Mesenchymal stem cell (in vitro differentiated cells and primary cell): ENCODE results near the gene RIPK4.

Source experiments
- DNase-seq: peaks from one replicate; pipeline ENCODE4 v3.0.0-alpha.2; 2013
- H2AFZ ChIP-seq: one replicate; pipeline ENCODE4 v1.6.1; 2013; ENCODE audit warnings: low read depth, mild to moderate bottlenecking, control low read depth, inconsistent platforms, low read length, moderate library complexity
- H2AK5ac ChIP-seq: 2 replicates; pipeline ENCODE4 v1.6.1; 2013; ENCODE audit warnings: low read length, moderate library complexity, mild to moderate bottlenecking, inconsistent platforms; ENCODE audit not compliant: severe bottlenecking
- H2BK120ac ChIP-seq: one replicate; pipeline ENCODE4 v1.6.1; 2013; ENCODE audit warnings: low read depth, mild to moderate bottlenecking, inconsistent platforms, low read length, moderate library complexity
- H2BK12ac ChIP-seq, 2 experiments: one replicate each; pipeline ENCODE4 v1.6.1; 2013; ENCODE audit warnings: inconsistent platforms in 2 of 2, low read length in 2 of 2, mild to moderate bottlenecking in 2 of 2, moderate library complexity in 2 of 2, control low read depth in 1 of 2
- H2BK15ac ChIP-seq: one replicate; pipeline ENCODE4 v1.6.1; 2013; ENCODE audit warnings: mild to moderate bottlenecking, low read depth, inconsistent platforms; ENCODE audit not compliant: poor library complexity, severe bottlenecking
- H2BK5ac ChIP-seq: 2 replicates; pipeline ENCODE4 v1.6.1; 2013; ENCODE audit warnings: low read depth, mild to moderate bottlenecking, low read length, control low read depth, inconsistent platforms; ENCODE audit not compliant: poor library complexity, severe bottlenecking
- H3K14ac ChIP-seq, 2 experiments: one replicate each; pipeline ENCODE4 v1.6.1; 2013; ENCODE audit warnings: inconsistent platforms in 2 of 2, low read length in 2 of 2, control low read depth in 1 of 2, mild to moderate bottlenecking in 1 of 2, moderate library complexity in 1 of 2
- H3K18ac ChIP-seq, 2 experiments: one replicate each; pipeline ENCODE4 v1.6.1; 2013; ENCODE audit warnings: inconsistent platforms in 2 of 2, low read length in 2 of 2, control low read depth in 1 of 2, low read depth in 1 of 2, mild to moderate bottlenecking in 1 of 2
- H3K23ac ChIP-seq, 2 experiments: one replicate each; pipeline ENCODE4 v1.6.1; 2013; ENCODE audit warnings: inconsistent platforms in 2 of 2, low read length in 2 of 2, mild to moderate bottlenecking in 2 of 2, moderate library complexity in 2 of 2, control low read depth in 1 of 2
- H3K27ac ChIP-seq: 2 replicates; pipeline ENCODE4 v1.5.1; 2013; ENCODE audit warnings: mild to moderate bottlenecking, moderate library complexity, low read length, control low read depth, inconsistent platforms; ENCODE audit not compliant: poor library complexity, severe bottlenecking
- H3K27me3 ChIP-seq, 2 experiments: 2 replicates each; pipeline versions ENCODE4 v1.6.1 to v1.7.0; 2013; ENCODE audit warnings: low read length in 2 of 2, mild to moderate bottlenecking in 2 of 2, moderate library complexity in 2 of 2, control low read depth in 1 of 2, inconsistent platforms in 1 of 2; ENCODE audit not compliant: control insufficient read depth in 1 of 2, insufficient read depth in 1 of 2
- H3K36me3 ChIP-seq, 2 experiments: 2 replicates each; pipeline versions ENCODE4 v1.6.1 to v1.7.0; 2013; ENCODE audit warnings: low read length in 2 of 2, control low read depth in 1 of 2, inconsistent platforms in 1 of 2, low read depth in 1 of 2, mild to moderate bottlenecking in 1 of 2; ENCODE audit not compliant: insufficient read depth in 2 of 2, control insufficient read depth in 1 of 2
- H3K4ac ChIP-seq, 2 experiments: one replicate each; pipeline ENCODE4 v1.6.1; 2013; ENCODE audit warnings: inconsistent platforms in 2 of 2, low read length in 2 of 2, mild to moderate bottlenecking in 2 of 2, moderate library complexity in 2 of 2, control low read depth in 1 of 2, low read depth in 1 of 2
- H3K4me1 ChIP-seq: 2 replicates; pipeline ENCODE4 v1.6.1; 2013; ENCODE audit warnings: low read depth, low read length, control low read depth; ENCODE audit not compliant: control insufficient read depth, insufficient read depth
- H3K4me2 ChIP-seq: 2 replicates; pipeline ENCODE4 v1.6.1; 2013; ENCODE audit warnings: low read length, mild to moderate bottlenecking, inconsistent platforms; ENCODE audit not compliant: poor library complexity, severe bottlenecking
- H3K4me3 ChIP-seq, 2 experiments: 2 replicates each; pipeline versions ENCODE4 v1.5.1 to v1.7.0; 2013; ENCODE audit warnings: low read length in 2 of 2, mild to moderate bottlenecking in 2 of 2, control low read depth in 1 of 2, low read depth in 1 of 2; ENCODE audit not compliant: insufficient read depth in 1 of 2
- H3K79me1 ChIP-seq: replicated peaks from 2 replicates; pipeline ENCODE4 v1.6.1; 2013; ENCODE audit warnings: mild to moderate bottlenecking, control low read depth, low read length, inconsistent platforms; ENCODE audit not compliant: poor library complexity, severe bottlenecking
- H3K9ac ChIP-seq: 2 replicates; pipeline ENCODE4 v1.7.0; 2013; ENCODE audit warnings: mild to moderate bottlenecking, low read length, moderate library complexity
- H3K9me3 ChIP-seq: 2 replicates; pipeline ENCODE4 v1.7.0; 2013; ENCODE audit warnings: mild to moderate bottlenecking, low read length; ENCODE audit not compliant: control insufficient read depth
- H4K8ac ChIP-seq: one replicate; pipeline ENCODE4 v1.6.1; 2013; ENCODE audit warnings: inconsistent platforms, mild to moderate bottlenecking, low read length, moderate library complexity
- H4K91ac ChIP-seq: one replicate; pipeline ENCODE4 v1.6.1; 2013; ENCODE audit warnings: mild to moderate bottlenecking, low read length, inconsistent platforms
- WGBS: methylation state at CpG from one replicate; pipeline ENCODE4 v1.1.7; 2013; ENCODE audit warnings: mixed read lengths; 5-methylcytosine and 5-hydroxymethylcytosine counted together

Gene RIPK4

DNA sequence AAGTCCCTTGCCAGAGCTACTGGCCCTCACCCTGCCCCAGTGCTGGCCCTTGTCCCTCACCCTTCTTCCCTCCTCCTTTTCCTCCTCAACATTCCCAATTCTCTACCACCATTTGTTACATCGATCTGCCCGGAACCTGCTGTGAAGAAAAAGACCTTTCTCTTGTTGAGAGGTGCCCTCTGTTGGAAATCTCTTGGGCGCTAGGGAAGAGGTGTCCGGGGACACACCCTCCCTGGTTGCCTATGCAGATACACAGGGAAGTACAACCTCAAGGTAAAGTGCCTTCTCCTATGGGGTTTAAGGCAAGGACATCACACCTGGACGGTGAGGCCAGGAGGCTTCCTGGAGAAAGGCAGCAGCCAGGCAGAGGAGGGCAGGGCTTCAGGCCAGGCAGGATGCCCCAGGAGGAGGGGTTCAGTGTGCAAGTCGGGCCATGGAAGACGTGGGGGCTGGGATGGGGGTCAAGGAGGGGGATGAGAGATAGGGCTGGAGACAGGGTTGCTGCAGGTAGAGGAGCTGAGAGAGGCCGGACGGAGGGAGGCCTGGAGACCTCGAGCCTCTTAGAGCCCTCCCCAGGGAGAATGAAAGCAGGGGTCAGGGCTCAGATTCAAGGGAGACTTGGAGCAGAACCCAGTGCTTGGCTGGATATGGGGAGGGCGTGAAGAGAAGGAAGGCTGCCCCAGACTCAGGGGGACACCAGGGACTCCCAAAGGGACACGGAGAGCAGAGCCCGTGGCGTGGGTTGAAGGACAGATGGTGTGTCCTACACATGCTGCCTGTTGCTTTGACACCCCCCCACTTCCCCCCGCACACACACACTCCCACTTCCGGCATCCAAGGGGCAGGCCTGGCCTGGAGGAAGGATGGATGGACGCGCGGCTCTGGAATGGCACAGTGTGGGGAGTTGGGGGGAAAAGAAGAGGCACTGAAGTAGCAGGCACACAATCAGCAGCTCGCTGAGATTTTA, 44.5 kb downstream of the RIPK4 start:
- no peak overlapping the region for H4K8ac ChIP-seq
- no peak overlapping the region for H2BK5ac ChIP-seq
- H3K9ac ChIP-seq = no peak overlapping the region
- H2AFZ ChIP-seq = no peak overlapping the region
- no peak overlapping the region for H3K4me2 ChIP-seq
- no peak overlapping the region for H3K14ac ChIP-seq
- H3K36me3 ChIP-seq = no peaks in the 10 kb centered on the region
- H4K91ac ChIP-seq = no peak overlapping the region
- 65% methylated on average over 14 of the region's 20 CpGs for WGBS
- no peak overlapping the region for H3K23ac ChIP-seq
- H3K79me1 ChIP-seq = no peaks in the 10 kb centered on the region
- no peak overlapping the region for H3K18ac ChIP-seq
- no peak overlapping the region for H2BK12ac ChIP-seq
- H3K9me3 ChIP-seq = no peaks in the 10 kb centered on the region
- H3K4me1 ChIP-seq = peaks cover 15% of the 10 kb centered on the region
- H2BK15ac ChIP-seq = no peak overlapping the region
- no peak overlapping the region for H3K4ac ChIP-seq
- no peak overlapping the region for H2BK120ac ChIP-seq
- no peak overlapping the region for H3K4me3 ChIP-seq
- peaks cover 15 to 56% of the 10 kb centered on the region in 2 experiments for H3K27me3 ChIP-seq
- H2AK5ac ChIP-seq = no peak overlapping the region
- DNase-seq = no peak
- H3K27ac ChIP-seq = no peak overlapping the region

DNA sequence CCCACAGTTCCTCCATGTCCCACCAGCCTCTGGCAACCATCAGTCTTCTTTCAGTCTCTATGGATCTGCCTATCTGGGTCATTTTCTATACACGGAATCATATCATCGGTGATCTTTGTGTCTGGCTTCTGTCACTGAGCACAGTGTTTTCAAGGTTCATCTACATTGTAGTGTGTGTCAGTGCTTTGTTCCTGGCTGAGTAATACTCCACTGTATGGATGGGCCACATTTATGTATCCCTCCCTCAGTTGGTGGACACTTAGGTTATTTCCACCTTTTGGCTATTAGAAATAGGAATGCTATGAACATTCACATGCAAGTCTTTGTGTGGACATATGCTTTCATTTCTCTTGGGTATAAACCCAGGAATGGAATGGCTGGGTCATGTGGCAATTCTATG, 46.6 kb downstream of the RIPK4 start:
- Histone ChIP-seq H4K8ac (no peak overlapping the region), H3K23ac (no peak overlapping the region), H2BK5ac (no peak overlapping the region), H3K4me3 (no peak overlapping the region), H3K9ac (no peak overlapping the region), H3K27me3 (peaks cover 11 to 62% of the 10 kb centered on the region in 2 experiments), H3K27ac (no peak overlapping the region), H3K36me3 (no peaks in the 10 kb centered on the region), H3K79me1 (no peaks in the 10 kb centered on the region), H2AFZ (no peak overlapping the region), H3K14ac (no peak overlapping the region), H3K4me2 (no peak overlapping the region), H2BK120ac (no peak overlapping the region), H2AK5ac (no peak overlapping the region), H4K91ac (no peak overlapping the region), H3K4ac (no peak overlapping the region), H2BK12ac (no peak overlapping the region), H3K9me3 (no peaks in the 10 kb centered on the region), H3K18ac (no peak overlapping the region), H2BK15ac (no peak overlapping the region), H3K4me1 (peaks cover 2% of the 10 kb centered on the region)
- DNase-seq = no peak
- WGBS = 72% methylated on average over 2 of the region's 2 CpGs

DNA sequence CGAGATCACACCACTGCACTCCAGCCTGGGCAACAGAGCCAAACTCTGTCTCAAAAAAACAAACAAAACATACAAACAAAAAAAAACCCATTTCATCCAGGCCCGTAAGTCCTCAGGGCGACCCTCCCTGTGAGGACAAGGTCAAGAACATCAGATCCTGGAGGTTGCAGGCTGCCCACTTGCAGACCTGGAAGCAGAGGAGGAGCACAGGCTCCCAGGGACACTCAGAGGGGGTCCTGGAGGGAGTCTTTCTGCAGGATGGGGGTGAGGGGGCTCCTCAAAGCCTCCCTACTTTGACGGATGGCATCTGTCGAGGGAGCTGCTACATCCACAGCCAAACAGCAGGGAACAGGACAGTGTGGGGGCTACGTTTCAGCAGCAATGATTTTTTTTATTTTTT, 47.2 kb downstream of the RIPK4 start:
- Histone ChIP-seq H2BK120ac (no peak overlapping the region), H4K91ac (no peak overlapping the region), H3K4me1 (peaks cover 2% of the 10 kb centered on the region), H3K9me3 (no peaks in the 10 kb centered on the region), H3K14ac (no peak overlapping the region), H3K79me1 (no peaks in the 10 kb centered on the region), H2AFZ (no peak overlapping the region), H3K4ac (no peak overlapping the region), H3K4me2 (no peak overlapping the region), H3K27me3 (peaks cover 15 to 66% of the 10 kb centered on the region in 2 experiments), H3K36me3 (no peaks in the 10 kb centered on the region), H2BK5ac (no peak overlapping the region), H4K8ac (no peak overlapping the region), H3K9ac (no peak overlapping the region), H2BK15ac (no peak overlapping the region), H2AK5ac (no peak overlapping the region), H3K23ac (no peak overlapping the region), H3K27ac (no peak overlapping the region), H3K18ac (no peak overlapping the region), H3K4me3 (no peak overlapping the region), H2BK12ac (no peak overlapping the region)
- no peak for DNase-seq
- 71% methylated on average over 6 of the region's 6 CpGs for WGBS

DNA sequence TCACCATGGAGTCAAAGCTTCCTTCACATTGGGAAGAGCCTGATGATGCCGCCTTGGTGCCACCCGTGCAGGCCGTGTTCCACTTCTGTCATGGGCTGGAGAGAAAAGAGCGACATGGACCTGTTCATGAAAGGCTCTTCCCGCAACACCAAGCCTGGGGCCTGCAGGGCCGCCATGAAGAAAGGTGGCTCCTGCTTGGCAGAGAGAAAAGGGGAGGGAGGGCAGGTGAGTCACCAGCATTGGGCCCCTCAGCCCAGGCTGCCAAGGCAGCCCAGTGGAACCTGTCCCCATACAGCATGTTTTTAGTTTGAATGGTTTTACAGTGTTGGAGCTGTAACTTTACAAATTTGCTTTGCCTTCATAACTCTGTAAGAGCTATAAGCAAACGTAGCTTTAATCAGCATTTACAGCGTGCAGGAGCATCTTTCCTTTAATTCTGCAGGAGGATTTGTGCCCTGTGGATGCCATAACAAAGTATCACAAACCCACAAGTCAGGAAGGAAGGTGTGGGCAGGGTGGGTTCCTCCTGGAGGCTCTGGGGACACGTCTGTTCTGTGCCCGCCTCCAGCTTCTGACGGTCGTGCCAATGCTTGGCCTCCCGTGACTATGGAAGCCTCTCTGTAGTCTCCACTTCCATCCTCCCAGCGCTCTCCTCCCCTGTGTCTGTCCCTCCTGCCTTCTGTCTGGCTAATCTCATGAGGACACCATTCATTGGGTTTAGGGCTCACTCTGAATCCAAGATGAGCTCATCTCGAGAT, 49.1 kb downstream of the RIPK4 start:
- Histone ChIP-seq H3K9me3 (no peaks in the 10 kb centered on the region), H2AFZ (no peak overlapping the region), H3K4me3 (no peak overlapping the region), H2BK120ac (no peak overlapping the region), H3K79me1 (no peaks in the 10 kb centered on the region), H4K91ac (no peak overlapping the region), H2BK15ac (no peak overlapping the region), H3K27ac (no peak overlapping the region), H3K4me1 (peaks cover 2% of the 10 kb centered on the region), H3K4ac (no peak overlapping the region), H2BK5ac (no peak overlapping the region), H3K23ac (no peak overlapping the region), H3K27me3 (peaks cover 25 to 80% of the 10 kb centered on the region in 2 experiments), H3K4me2 (no peak overlapping the region), H4K8ac (no peak overlapping the region), H3K18ac (no peak overlapping the region), H3K14ac (no peak overlapping the region), H3K9ac (no peak overlapping the region), H2AK5ac (no peak overlapping the region), H3K36me3 (no peaks in the 10 kb centered on the region), H2BK12ac (no peak overlapping the region)
- DNase-seq = no peak
- 92% methylated on average over 15 of the region's 15 CpGs for WGBS
